Mesodermal cell (in vitro differentiated cells): Measurements from ENCODE around the gene CCDC39.
"Not testable (repeated sequence)": the region's sequence is repeated elsewhere in the genome, so short reads cannot be mapped to it uniquely, and the experiment has no call there.

Source experiments
- H3K27ac ChIP-seq: 2 replicates; pipeline ENCODE4 v1.7.0; 2013; ENCODE audit warnings: mild to moderate bottlenecking, low read depth, low read length, moderate library complexity; ENCODE audit not compliant: severe bottlenecking
- H3K36me3 ChIP-seq: 2 replicates; pipeline ENCODE4 v1.7.1; 2013; ENCODE audit warnings: mild to moderate bottlenecking, low read length, moderate library complexity; ENCODE audit not compliant: control insufficient read depth, insufficient read depth
- H3K4me1 ChIP-seq: one replicate; pipeline ENCODE4 v1.7.1; 2013; ENCODE audit warnings: mild to moderate bottlenecking, low read length; ENCODE audit not compliant: insufficient read depth, control insufficient read depth, poor library complexity, severe bottlenecking
- H3K4me3 ChIP-seq: 2 replicates; pipeline ENCODE4 v1.7.0; 2013; ENCODE audit warnings: low read length, control low read depth, mild to moderate bottlenecking; ENCODE audit not compliant: insufficient read depth, poor library complexity, severe bottlenecking; ENCODE audit errors: extremely low read depth
- H3K9me3 ChIP-seq: 2 replicates; pipeline ENCODE4 v1.7.1; 2013; ENCODE audit warnings: mild to moderate bottlenecking, low read length, moderate library complexity; ENCODE audit not compliant: control insufficient read depth
- WGBS, 2 experiments: methylation state at CpG; one replicate each; pipeline ENCODE4 v1.1.5; 2013; ENCODE audit warnings: missing lambda C conversion rate in 2 of 2; ENCODE audit not compliant: insufficient coverage in 2 of 2; 5-methylcytosine and 5-hydroxymethylcytosine counted together

The CCDC39 gene

DNA sequence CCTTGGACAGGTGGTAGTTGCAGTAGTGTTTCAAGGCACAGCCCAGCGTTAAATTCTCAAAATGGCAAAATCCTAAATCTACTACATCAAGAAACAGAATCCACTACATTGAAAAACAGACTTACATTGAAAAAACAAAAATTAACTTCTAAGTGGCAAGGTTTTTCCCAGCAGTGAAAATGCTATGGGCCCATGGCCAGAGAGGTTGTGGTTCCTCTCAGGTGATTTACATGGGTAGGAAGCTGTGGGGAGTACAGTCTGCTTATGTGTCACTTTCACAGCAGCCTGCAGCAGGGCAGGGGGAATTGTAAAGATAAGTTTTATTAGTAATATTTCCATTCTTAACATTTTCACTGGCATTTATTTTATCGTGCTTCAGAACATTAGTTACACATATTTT is 52.4 kb downstream of the CCDC39 start:
- Histone ChIP-seq H3K9me3 (no peaks in the 10 kb centered on the region), H3K4me1 (no peaks in the 10 kb centered on the region), H3K27ac (no peak overlapping the region), H3K36me3 (no peaks in the 10 kb centered on the region), H3K4me3 (no peak overlapping the region)
- 67% methylated on average over 1 of the region's 2 CpGs; no CpG with 5 or more reads in 1 of the 2 experiments for WGBS, 2 experiments

DNA sequence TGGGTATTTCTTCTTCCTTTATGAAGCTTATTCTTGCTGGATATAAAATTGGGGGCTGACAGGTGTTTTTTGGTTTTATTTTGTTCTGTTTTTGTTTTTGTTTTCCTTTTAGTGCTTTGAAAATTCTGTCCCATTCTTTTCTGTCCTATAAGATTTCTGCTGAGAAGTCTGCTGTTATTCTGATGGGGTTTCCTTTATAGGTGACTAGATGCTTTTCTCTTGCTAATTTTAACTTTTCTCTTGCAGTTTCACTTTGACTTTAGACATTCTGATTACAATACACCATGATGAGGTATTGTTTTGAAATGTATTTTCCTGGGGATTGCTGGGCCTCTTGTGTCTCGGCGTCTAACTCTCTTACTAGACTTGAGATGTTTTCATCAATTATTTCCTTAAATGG is 54.6 kb downstream of the CCDC39 start:
- no peaks in the 10 kb centered on the region for H3K4me1 ChIP-seq
- H3K9me3 ChIP-seq = no peaks in the 10 kb centered on the region
- H3K4me3 ChIP-seq = no peak overlapping the region
- H3K27ac ChIP-seq = no peak overlapping the region
- H3K36me3 ChIP-seq = no peaks in the 10 kb centered on the region
- no CpG with 5 or more reads among the region's 2 CpGs for WGBS, 2 experiments

DNA sequence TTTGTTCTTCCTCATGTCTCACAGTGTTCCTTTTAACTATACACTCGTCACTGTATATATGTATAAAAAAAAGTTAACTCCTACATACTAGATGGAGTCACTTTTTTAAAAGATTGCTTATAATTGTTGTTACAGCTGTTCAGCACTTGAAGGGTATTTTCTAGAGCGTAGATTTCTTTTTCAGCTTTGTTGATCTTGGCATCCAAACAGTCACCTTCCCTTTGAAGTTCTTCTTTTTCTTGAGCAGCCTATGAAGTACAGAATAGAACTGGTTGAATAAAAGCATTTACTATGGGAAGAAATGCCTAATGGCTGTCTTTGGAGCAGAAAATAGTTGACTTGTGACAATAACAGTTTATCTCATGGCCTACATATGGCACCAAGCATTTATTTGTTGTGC is 59.6 kb downstream of the CCDC39 start:
- no CpG with 5 or more reads among the region's 2 CpGs for WGBS, 2 experiments
- H3K9me3 ChIP-seq = no peaks in the 10 kb centered on the region

DNA sequence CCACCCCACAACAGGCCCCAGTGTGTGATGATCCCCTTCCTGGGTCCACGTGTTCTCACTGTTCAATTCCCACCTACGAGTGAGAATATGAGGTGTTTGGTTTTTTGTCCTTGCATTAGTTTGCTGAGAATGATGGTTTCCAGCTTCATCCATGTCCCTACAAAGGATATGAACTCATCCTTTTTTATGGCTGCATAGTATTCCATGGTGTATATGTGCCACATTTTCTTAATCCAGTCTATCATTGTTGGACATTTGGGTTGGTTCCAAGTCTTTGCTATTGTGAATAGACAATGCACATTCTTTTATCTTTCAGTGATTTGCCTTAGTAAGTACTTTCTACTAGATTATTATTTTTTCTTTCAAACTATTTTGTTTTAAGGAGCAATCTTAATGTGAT is 60.7 kb downstream of the CCDC39 start:
- H3K27ac ChIP-seq, H3K9me3 ChIP-seq, H3K4me3 ChIP-seq, H3K36me3 ChIP-seq, H3K4me1 ChIP-seq: not testable (repeated sequence)
- WGBS, 2 experiments = no CpG with 5 or more reads among the region's 2 CpGs

More for the DNA sequence above, 59.6 kb downstream of the CCDC39 start:
- no peaks in the 10 kb centered on the region for H3K4me1 ChIP-seq
- no peak overlapping the region for H3K27ac ChIP-seq
- H3K4me3 ChIP-seq = no peak overlapping the region
- peaks cover 5% of the 10 kb centered on the region for H3K36me3 ChIP-seq

DNA sequence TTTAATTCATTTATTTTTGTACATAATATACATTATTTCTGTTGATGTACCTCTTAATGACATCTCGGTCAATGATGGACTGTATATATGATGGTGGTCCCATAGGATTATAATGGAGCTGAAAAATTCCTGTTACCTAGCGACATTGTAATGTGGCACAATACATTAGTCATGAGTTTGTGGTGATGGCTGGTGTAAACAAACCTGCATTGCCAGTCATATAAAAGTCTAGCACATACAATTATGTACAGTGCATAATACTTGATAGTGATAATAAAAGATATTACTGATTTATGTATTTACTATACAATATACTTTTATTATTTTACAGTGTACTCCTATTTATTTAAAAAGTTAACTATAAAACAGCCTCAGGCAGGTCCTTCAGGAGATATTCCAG is 62.2 kb downstream of the CCDC39 start:
- peaks cover 17% of the 10 kb centered on the region for H3K36me3 ChIP-seq
- no peak overlapping the region for H3K27ac ChIP-seq
- no peak overlapping the region for H3K4me3 ChIP-seq
- 67 to 100% methylated on average over 1 of the region's 2 CpGs for WGBS, 2 experiments
- H3K4me1 ChIP-seq = no peaks in the 10 kb centered on the region
- no peaks in the 10 kb centered on the region for H3K9me3 ChIP-seq

DNA sequence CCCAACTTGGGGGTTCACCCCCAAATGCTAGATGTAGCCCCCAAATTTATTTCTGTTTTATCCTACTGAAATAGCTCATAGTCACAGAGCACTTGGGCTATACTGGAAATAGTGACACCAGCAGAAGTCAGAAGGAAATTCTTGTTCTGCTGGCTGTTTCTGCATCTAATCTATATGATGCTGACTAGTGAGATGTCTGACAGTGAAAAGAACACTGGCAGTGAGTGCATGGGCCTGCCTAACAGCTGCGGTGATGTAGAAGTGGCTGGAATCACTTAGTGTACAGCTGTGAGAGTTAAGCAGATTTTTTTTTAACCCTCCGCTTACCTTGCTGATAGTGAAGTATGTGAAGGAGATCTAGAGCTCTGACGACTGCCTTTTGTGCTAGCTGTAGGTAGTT is 63.3 kb downstream of the CCDC39 start:
- Histone ChIP-seq H3K4me3 (no peak overlapping the region), H3K4me1 (no peaks in the 10 kb centered on the region), H3K27ac (no peak overlapping the region), H3K36me3 (peaks cover 26% of the 10 kb centered on the region), H3K9me3 (no peaks in the 10 kb centered on the region)
- no CpG with 5 or more reads among the region's 3 CpGs for WGBS, 2 experiments

DNA sequence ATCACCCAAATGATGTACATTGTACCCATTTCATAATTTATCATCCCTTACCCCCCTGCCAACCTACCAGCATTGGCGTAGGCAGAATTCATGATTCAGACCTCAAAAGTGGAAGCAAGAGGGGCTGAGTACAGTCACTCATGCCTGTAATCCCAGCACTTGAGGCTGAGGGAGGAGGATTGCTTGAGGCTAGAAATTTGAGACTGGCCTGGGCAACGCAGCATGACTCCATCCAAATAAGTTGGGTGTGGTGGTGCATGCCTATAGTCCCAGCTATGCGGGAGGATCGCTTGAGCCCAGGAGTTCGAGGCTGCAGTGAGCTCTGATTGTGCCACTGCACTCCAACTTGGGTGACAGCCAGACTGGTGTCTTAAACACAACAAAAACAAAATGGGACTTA is 66.9 kb downstream of the CCDC39 start:
- Histone ChIP-seq H3K9me3 (no peaks in the 10 kb centered on the region), H3K4me1 (no peaks in the 10 kb centered on the region), H3K27ac (no peak overlapping the region), H3K4me3 (no peak overlapping the region), H3K36me3 (peaks cover 49% of the 10 kb centered on the region)
- 90 to 97% methylated on average over 4 to 5 of the region's 5 CpGs for WGBS, 2 experiments

DNA sequence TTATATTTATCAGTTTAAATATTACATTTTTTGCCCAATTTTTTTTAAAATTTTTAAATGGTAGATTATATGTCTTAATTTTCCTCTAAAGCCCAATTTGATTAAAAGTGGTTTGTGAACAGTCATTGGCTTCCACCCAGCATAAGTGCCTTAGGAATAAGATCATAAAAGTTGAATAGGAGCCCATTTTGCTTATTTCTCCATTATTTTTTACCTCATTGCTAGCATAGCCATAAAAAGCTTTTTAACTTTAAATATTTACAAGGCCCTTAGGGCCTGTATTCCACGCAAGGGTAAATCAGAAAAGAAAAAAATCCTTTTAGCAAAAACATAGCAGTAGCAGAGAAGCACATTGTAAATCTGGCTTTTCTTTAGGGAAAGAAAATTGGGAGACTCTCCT is 68.3 kb downstream of the CCDC39 start:
- H3K4me3 ChIP-seq = no peak overlapping the region
- no peaks in the 10 kb centered on the region for H3K4me1 ChIP-seq
- no peaks in the 10 kb centered on the region for H3K9me3 ChIP-seq
- peaks cover 60% of the 10 kb centered on the region for H3K36me3 ChIP-seq
- WGBS, 2 experiments = no CpG with 5 or more reads among the region's 1 CpG
- H3K27ac ChIP-seq = no peak overlapping the region

DNA sequence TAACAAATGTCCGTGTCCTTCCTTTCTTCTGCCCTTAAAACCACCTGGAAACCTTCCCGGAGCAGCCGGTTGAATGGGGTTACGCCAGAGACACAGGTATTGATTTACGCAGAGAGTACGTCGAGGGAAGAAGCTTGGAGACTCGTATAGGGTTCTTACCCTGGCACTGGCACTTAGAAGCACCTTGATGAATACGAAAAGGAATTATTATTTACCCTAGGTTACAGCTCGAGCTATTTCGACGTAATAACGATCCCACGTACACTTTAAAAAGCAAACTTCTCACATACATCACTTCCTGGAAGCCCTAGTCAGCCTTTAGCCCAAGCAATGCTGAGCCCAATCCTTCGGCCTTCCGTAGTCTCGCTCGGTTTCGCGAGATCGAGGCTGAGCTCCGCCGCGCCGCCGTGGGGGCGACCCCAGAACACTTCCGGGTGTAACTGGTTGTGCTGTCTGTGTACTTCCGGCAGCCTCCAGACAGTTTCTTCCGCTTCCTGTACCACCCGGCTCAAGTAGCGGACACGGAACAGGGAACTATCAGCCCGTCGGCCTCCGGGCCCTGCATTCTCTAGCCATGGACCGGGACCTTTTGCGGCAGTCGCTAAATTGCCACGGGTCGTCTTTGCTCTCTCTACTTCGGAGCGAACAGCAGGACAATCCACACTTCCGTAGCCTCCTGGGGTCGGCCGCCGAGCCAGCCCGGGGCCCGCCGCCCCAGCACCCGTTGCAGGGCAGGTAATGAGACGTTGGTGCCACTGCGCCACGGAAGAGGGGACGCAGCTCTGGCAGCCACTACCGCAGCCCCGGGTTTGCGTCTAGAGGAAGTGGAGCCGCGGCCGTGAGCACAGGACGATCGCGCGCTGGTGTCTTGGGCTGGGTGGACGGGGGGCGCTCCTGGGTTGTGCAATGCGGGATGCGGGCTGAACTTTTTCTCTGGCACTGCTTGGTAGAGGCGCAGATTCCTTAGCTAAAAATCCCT is 77.3 kb downstream of the CCDC39 start, which contains the start of gene TTC14:
TTC14 (plus strand) TSS at position 476 of the 979 bp plus-strand sequence; CDS start at position 575, 99 bp downstream.
- no peaks in the 10 kb centered on the region for H3K9me3 ChIP-seq
- H3K4me1 ChIP-seq = peaks cover 6% of the 10 kb centered on the region
- peaks cover 28% of the 10 kb centered on the region for H3K36me3 ChIP-seq
- H3K27ac ChIP-seq = peak within 1 kb of the TSS; percentile 88
- peak within 1 kb of the TSS; percentile 86 for H3K4me3 ChIP-seq
- WGBS, 2 experiments = 10 to 14% methylated on average over 53 to 56 of the region's 70 CpGs

DNA sequence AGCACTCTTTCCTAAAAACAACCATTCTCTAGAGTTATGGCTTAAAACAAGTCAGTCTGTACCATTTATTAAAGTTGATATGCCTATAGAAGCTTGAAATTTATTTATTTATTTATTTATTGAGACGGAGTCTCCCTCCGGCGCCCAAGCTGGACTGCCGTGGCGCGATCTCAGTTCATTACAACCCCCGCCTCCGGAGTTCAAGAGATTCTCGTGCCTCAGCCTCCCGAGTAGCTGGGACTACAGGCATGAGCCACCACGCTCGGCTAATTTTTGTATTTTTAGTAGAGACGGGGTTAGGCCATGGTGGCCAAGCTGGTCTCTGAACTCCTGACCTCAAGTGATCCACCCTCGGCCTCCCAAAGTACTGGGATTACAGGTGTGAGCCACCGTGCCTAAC is 78.8 kb downstream of the CCDC39 start:
- H3K4me3 ChIP-seq = no peak overlapping the region
- WGBS, 2 experiments = 93 to 97% methylated on average over 14 to 15 of the region's 15 CpGs
- H3K27ac ChIP-seq = no peak overlapping the region
- H3K36me3 ChIP-seq = peaks cover 14% of the 10 kb centered on the region
- H3K9me3 ChIP-seq = no peaks in the 10 kb centered on the region
- H3K4me1 ChIP-seq = peaks cover 6% of the 10 kb centered on the region

DNA sequence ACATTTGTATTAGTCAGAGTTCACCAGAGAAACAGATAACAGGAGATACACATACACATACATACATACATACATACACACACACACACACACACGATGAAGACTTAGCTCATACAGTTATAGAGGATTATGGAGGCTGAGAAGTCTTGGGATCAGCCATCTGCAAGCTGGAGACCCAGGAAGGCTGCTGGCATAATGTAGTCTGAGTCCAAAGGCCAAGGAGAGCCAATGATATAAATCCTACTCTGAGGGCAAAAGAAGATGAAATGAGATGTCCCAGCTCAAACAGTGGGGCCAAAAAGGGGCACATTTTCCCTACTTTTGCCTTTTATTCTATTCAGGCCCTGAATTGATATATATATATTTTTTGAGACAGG is 83.7 kb downstream of the CCDC39 start:
- H3K27ac ChIP-seq = no peak overlapping the region
- H3K9me3 ChIP-seq = no peaks in the 10 kb centered on the region
- H3K4me1 ChIP-seq = no peaks in the 10 kb centered on the region
- no peaks in the 10 kb centered on the region for H3K36me3 ChIP-seq
- H3K4me3 ChIP-seq = no peak overlapping the region
- no CpG with 5 or more reads among the region's 1 CpG for WGBS, 2 experiments
